ENCODE measurements around the gene RELN.

DNA sequence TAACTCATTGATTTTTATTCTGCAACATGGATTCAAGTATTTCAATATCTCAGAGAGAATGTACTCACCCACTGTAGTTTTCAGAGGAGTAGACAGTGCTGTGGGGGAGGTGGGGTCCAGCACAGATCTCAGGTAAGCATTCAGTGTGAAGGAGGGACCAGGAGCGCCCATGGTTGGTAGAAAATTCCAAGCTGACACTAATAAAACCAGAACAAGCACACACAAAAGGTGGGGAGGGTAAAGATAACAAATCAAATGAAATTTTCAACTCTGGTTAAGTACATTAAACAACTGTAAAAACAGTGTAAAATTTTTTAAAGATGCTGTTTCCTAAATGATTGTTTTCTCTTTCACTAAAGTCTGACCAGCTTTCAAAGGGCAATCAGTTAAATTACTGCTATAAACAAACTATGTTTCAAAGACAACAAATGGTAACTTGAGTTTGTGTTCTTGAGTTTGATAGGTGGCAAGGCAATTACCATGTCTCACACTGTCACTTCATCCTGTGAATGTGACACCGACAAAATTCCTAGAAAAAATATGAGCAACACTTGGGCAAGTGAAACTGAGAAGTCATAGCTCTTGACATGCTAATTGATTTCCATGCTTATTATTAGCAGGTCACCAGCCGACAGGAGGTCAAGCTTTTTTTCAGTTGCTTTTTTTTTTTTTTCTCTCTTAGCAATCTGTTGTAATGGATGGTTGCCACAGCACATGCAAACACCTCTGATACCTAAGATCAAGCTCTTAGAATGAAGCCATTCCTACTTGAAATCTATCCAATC, 337.7 kb downstream of the RELN start:
- TF ChIP-seq BACH1 (IDR thresholded peaks at IDR 0.05; ENCODE audit: borderline replicate concordance) (no peak), SREBF2 (IDR thresholded peaks at IDR 0.05; ENCODE audit: low read length) (no peak), POLR2AphosphoS5 (IDR thresholded peaks at IDR 0.05; ENCODE audit: low read length) (no peak), POLR2A (IDR thresholded peaks at IDR 0.05; ENCODE audit: low read depth, low read length) (no peak)
- TF ChIP-seq, protein P1, sequence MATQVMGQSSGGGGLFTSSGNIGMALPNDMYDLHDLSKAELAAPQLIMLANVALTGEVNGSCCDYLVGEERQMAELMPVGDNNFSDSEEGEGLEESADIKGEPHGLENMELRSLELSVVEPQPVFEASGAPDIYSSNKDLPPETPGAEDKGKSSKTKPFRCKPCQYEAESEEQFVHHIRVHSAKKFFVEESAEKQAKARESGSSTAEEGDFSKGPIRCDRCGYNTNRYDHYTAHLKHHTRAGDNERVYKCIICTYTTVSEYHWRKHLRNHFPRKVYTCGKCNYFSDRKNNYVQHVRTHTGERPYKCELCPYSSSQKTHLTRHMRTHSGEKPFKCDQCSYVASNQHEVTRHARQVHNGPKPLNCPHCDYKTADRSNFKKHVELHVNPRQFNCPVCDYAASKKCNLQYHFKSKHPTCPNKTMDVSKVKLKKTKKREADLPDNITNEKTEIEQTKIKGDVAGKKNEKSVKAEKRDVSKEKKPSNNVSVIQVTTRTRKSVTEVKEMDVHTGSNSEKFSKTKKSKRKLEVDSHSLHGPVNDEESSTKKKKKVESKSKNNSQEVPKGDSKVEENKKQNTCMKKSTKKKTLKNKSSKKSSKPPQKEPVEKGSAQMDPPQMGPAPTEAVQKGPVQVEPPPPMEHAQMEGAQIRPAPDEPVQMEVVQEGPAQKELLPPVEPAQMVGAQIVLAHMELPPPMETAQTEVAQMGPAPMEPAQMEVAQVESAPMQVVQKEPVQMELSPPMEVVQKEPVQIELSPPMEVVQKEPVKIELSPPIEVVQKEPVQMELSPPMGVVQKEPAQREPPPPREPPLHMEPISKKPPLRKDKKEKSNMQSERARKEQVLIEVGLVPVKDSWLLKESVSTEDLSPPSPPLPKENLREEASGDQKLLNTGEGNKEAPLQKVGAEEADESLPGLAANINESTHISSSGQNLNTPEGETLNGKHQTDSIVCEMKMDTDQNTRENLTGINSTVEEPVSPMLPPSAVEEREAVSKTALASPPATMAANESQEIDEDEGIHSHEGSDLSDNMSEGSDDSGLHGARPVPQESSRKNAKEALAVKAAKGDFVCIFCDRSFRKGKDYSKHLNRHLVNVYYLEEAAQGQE (IDR thresholded peaks at IDR 0.05; ENCODE audit: low read depth, low read length), result no peak
- TF ChIP-seq, protein P2, sequence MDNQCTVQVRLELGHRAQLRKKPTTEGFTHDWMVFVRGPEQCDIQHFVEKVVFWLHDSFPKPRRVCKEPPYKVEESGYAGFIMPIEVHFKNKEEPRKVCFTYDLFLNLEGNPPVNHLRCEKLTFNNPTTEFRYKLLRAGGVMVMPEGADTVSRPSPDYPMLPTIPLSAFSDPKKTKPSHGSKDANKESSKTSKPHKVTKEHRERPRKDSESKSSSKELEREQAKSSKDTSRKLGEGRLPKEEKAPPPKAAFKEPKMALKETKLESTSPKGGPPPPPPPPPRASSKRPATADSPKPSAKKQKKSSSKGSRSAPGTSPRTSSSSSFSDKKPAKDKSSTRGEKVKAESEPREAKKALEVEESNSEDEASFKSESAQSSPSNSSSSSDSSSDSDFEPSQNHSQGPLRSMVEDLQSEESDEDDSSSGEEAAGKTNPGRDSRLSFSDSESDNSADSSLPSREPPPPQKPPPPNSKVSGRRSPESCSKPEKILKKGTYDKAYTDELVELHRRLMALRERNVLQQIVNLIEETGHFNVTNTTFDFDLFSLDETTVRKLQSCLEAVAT (IDR thresholded peaks at IDR 0.05), result no peak
- TF ChIP-seq, protein P3, sequence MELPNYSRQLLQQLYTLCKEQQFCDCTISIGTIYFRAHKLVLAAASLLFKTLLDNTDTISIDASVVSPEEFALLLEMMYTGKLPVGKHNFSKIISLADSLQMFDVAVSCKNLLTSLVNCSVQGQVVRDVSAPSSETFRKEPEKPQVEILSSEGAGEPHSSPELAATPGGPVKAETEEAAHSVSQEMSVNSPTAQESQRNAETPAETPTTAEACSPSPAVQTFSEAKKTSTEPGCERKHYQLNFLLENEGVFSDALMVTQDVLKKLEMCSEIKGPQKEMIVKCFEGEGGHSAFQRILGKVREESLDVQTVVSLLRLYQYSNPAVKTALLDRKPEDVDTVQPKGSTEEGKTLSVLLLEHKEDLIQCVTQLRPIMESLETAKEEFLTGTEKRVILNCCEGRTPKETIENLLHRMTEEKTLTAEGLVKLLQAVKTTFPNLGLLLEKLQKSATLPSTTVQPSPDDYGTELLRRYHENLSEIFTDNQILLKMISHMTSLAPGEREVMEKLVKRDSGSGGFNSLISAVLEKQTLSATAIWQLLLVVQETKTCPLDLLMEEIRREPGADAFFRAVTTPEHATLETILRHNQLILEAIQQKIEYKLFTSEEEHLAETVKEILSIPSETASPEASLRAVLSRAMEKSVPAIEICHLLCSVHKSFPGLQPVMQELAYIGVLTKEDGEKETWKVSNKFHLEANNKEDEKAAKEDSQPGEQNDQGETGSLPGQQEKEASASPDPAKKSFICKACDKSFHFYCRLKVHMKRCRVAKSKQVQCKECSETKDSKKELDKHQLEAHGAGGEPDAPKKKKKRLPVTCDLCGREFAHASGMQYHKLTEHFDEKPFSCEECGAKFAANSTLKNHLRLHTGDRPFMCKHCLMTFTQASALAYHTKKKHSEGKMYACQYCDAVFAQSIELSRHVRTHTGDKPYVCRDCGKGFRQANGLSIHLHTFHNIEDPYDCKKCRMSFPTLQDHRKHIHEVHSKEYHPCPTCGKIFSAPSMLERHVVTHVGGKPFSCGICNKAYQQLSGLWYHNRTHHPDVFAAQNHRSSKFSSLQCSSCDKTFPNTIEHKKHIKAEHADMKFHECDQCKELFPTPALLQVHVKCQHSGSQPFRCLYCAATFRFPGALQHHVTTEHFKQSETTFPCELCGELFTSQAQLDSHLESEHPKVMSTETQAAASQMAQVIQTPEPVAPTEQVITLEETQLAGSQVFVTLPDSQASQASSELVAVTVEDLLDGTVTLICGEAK (IDR thresholded peaks at IDR 0.05; ENCODE audit: borderline replicate concordance), result no peak
- TF ChIP-seq, protein P4, sequence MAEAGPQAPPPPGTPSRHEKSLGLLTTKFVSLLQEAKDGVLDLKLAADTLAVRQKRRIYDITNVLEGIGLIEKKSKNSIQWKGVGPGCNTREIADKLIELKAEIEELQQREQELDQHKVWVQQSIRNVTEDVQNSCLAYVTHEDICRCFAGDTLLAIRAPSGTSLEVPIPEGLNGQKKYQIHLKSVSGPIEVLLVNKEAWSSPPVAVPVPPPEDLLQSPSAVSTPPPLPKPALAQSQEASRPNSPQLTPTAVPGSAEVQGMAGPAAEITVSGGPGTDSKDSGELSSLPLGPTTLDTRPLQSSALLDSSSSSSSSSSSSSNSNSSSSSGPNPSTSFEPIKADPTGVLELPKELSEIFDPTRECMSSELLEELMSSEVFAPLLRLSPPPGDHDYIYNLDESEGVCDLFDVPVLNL (IDR thresholded peaks at IDR 0.05; ENCODE audit: low read depth, low read length), result no peak
- TF ChIP-seq, protein P5, sequence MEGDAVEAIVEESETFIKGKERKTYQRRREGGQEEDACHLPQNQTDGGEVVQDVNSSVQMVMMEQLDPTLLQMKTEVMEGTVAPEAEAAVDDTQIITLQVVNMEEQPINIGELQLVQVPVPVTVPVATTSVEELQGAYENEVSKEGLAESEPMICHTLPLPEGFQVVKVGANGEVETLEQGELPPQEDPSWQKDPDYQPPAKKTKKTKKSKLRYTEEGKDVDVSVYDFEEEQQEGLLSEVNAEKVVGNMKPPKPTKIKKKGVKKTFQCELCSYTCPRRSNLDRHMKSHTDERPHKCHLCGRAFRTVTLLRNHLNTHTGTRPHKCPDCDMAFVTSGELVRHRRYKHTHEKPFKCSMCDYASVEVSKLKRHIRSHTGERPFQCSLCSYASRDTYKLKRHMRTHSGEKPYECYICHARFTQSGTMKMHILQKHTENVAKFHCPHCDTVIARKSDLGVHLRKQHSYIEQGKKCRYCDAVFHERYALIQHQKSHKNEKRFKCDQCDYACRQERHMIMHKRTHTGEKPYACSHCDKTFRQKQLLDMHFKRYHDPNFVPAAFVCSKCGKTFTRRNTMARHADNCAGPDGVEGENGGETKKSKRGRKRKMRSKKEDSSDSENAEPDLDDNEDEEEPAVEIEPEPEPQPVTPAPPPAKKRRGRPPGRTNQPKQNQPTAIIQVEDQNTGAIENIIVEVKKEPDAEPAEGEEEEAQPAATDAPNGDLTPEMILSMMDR (IDR thresholded peaks at IDR 0.05 in 2 of 3, conservative IDR thresholded peaks at IDR 0.05 in 1 of 3; ENCODE audit: control insufficient read depth in 2 of 3, extremely low read depth in 1 of 3, insufficient read depth in 1 of 3, low read depth in 3 of 3, low read length in 3 of 3), result no peak

Data from GM12878 (cell line).